HPDE6-E6E7 (cell line): ENCODE measurements around the gene E2F2.

Experiments used
- DNase-seq: peaks from one replicate; pipeline ENCODE4 v3.0.0; 2011; ENCODE audit warnings: missing footprints; ENCODE audit errors: extremely low spot score

Gene E2F2, protein sequence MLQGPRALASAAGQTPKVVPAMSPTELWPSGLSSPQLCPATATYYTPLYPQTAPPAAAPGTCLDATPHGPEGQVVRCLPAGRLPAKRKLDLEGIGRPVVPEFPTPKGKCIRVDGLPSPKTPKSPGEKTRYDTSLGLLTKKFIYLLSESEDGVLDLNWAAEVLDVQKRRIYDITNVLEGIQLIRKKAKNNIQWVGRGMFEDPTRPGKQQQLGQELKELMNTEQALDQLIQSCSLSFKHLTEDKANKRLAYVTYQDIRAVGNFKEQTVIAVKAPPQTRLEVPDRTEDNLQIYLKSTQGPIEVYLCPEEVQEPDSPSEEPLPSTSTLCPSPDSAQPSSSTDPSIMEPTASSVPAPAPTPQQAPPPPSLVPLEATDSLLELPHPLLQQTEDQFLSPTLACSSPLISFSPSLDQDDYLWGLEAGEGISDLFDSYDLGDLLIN

DNA sequence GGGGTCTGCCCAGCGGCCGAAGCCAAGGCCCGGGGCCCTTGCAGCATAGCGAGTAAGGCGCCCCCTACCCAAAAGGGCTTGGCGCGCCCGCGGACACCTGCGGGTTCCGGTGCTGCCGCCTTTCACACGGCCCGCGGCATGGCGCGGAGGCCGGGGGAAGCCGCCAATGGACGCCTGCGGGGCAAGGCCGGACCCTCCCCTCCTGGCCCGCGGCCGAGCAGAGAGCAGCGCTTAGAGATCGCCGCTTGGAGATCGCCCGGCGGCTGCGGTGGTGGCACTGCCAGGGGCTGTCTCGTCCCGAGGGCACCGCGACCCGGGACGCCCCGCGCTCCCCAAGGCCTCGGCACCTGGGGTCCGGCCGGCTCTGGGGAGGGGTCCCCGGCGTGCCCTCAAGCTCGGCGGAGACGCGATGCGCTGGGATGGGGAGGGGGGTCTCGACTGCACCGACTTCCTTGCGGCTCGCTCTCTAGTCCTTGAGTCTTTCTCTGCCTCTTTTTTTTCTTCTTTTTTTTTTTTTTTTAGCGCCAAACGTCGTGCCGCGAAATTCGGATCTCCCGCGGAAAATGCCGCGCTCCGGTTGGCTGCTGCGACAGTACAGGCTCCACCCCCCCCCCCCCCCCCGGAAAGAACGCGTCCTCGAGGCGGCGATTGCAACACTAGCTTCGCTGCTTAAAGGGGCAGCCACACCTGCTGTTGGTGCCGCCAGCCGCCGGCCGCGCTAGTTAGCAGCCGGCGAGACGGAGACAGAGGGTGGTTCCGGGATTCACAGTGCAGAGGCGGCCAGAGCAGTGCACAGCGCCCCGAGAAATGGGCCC is at the start of gene E2F2:
E2F2 (minus strand) TSS at position 487 of the 815 bp plus-strand sequence; CDS start at position 47, 440 bp downstream.
- DNase-seq = peak; percentile 90

DNA sequence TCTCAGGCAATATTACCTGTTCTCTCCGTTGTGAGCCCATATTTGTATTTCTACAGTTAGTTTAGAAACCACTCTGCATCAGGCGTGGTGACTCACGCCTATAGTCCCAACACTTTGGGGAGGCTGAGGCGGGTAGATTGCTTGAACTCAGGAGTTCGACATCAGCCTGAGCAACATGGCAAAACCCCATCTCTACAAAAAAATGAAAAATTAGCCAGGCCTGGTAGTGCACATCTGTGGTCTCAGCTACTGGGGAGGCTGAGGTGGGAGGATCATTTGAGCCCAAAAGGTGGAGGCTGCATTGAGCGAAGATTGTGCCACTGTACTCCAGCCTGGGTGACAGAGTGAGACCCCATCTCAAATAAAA is 47.9 kb upstream of the E2F2 start:
- no peak for DNase-seq

DNA sequence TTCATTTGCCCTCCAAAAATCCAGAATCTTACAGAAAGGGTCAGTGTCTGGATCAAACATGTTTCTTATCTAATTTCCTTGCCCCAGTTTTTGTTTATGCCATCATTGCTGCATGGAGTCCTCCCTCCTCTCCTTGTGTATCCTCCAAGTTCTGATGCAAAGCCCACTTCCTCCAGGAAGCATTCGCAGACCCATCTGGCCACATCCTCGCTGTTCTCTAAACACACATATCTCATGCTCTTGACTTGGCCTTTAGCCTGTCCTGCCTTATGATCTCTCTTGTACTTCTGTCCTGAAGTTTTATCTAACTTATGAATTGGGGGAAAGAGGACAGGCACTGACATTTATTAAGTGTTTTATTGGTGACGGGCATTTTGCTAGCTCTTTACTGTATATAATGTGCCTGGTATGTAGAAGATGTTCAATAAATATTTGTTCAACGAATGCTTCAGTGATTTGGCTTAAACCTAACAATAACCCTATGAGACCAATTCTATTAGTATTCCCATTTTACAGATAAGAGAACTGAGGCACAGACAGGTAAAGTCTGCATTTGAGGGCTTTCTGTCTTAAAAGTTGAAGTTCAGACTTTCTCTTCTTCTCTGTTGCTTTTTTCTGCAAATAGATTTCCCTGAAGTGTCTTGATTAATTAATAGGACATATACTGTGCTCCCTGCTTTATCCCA is 47.4 kb upstream of the E2F2 start:
- DNase-seq = no peak

DNA sequence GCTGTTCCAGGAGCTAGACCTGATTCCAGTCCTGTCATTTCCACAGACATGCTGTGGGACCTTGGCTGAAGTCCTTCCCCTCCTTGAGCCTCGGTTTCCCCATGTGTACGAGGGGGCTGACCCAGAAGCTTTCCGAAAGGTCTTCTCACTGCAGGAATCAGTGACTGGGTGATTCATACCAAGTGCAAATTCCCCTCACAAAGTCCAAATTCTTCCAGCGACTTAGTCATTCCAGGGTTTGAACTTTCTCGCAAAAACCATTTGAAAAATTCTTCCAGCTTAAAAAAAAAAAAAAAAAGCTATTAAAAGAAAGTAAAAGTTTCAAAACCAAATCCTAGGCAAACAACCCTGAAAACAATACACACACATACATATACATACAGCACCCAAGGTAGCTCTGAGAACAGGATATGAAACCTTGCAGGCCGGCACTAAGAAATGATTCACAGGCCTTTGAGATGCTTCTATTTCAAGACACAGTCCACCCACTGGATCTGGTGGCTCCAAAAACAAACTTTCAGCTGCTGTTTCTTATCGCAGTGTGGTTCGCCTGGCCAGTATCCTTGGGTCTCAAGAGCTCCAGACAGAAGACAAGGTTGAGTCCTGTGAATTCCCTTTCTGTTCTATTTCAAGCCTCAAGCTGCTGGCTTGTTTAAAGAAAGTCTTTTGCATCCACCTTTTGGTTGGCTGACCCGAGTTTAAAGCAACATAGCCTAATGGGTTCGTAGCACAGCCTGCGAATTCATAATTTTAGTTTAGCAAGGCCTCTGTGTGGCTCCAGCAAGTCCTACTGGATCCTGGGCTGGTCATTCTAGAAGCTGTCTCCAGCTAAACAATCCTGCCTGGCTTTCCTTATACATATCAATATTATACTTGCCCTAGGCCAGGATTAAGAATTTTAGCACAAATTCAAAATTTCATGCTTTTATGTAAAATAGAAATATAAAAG is 46.3 kb upstream of the E2F2 start:
- DNase-seq = no peak

DNA sequence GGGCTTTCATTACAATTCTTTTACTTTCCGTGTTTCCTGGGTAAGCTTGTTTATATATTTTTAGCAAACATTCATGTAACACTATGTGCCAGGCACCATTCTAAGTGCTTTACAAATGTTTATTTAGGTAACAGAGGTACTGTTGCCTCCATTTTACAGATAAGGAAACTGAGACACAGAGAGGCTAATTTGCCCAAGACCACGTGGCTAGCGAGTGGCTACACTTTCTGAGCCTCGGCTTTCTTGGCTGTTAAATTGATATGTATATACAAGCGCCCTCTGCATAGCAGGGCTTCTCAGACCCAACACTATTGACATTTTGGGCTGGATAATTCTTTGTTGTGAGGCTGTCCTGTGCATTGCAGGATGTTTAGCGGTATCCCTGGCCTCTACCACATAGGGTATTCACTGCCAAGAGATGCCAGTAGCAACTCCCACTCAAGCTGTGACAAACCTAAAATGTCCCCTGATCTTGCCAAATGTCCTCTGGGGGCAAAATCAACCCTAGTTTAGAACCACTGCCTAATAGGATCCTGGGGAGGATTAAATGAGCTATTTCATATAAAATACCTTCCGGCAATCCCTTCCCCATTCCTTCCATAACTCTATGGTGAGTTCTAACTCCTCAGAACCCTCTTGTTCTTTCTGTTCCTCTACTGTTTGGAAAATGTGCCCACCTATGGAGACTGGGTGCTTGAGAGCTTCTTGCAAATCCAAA is 45.5 kb upstream of the E2F2 start:
- no peak for DNase-seq

DNA sequence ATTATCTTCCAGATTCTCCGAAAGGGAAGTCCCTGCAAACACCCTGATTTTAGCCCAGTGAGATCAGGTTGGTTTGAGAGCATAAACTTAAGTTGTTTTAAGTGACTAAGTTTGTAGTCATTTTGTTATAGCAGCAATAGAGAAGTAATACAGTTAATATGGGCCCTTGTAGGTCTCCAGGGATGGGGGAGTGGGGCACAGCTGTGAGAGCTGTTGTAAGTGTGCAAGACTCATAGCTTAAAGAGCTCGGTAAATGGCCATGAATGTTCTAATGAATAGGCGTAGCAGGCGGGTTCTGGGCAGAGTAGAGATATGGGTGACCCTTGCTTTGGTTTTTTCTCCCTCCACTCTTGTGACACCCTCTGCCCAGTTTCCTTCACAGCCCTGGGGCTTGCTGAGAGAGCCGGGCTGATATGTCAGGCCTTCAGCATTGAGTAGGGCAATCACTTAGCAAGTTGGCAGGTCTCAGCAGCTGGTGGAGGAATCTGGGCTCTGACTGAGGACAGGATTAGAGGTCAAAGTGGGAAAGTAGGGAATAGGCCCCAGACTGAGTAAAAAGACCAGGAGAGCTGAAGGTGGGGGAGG is 44.3 kb upstream of the E2F2 start:
- DNase-seq = no peak

DNA sequence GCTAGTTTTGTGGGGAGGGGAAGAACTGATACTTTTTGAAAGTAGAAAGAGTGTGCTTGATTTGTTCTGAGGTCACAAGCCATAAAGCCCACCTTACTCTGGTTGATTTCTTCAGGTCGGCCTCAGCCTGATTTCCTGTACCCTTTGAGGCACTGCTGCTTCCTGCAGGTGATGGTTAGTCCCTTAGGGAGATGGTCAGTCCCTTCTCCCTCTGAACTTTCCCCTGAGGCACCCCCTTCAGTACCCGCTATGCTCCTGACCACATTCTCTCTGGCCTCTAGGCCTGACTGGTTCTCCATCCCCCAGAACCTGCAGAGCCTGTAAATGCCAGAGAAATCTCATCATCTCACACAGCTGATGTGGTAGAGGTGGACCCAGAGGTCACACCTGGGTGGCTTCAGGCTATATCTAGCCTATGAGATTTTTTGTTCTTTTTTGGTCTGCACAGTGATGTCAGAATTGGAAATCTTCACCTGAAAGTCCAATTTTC is 43.3 kb upstream of the E2F2 start:
- no peak for DNase-seq

DNA sequence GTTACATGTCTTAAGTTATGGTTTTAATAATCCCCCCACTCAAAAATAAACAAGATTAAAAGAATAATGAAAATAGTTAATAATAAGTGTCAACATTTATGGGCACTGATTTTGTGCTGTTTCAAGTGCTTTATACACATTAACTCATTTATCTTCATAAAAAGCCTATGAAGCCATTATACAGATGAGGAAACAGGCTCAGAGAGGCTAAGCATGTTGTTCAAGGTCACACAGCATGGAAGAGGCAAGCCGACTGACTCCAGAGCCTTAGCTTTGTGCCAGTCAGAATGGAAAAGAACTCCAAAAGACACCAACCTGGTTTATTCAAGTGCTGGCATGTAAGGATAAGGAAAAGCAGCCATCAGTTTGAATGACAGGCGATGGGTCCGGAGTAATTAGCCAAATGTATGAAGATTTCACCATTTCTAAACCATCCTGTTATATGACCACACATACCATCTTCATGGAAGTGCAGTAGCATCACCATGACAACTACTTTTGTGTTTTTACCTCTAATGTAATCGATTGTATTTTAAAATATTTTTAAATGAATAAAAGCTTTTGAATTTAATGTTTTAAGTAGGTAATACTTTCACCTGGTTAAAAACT is 42.6 kb upstream of the E2F2 start:
- no peak for DNase-seq

DNA sequence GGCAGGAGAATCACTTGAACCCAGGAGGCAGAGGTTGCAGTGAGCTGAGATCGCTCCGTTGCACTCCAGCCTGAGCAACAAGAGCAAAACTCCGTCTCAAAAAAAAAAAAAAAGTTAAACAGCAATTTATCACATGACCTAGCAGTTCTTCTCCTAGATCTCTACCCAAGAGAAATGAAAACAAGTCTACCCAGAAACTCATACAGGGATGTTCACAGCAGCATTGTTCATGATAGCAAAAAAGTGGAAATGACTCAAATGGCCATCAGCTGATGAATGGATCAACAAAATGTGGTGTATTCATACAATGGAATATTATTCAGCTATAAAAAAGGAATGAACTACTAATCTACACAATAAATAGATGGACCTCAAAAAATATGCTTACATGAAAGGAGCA is 40.4 kb upstream of the E2F2 start:
- DNase-seq = no peak

DNA sequence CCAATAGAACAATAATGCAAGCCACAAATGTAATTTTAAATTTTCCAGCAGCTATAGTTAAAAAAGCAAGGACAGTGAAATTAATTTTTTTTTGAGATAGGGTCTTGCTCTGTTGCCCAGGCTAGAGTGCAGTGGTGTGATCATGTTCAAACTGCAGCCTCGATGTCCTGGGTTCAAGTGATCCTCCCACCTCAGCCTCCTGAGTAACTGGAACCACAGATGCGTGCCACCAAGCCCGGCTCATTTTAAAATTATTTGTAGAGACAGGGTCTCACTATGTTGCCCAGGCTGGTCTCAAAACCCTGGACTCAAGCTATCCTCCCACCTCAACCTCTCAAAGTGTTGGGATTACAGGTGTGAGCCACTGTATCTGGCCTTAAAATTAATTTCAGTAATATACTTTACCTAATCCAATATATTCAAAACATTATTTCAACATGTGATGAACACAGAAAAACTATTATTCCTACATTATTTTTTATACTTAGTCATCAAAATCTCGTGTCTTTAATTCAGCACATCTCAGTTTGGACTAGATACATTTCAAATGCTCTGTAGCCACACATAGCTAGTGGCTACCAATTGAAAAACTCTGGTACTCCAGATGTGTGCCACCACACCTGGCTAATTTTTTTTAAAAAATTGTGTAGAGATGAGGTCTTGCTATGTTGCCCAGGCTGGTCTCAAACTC is 39.1 kb upstream of the E2F2 start:
- DNase-seq = no peak

DNA sequence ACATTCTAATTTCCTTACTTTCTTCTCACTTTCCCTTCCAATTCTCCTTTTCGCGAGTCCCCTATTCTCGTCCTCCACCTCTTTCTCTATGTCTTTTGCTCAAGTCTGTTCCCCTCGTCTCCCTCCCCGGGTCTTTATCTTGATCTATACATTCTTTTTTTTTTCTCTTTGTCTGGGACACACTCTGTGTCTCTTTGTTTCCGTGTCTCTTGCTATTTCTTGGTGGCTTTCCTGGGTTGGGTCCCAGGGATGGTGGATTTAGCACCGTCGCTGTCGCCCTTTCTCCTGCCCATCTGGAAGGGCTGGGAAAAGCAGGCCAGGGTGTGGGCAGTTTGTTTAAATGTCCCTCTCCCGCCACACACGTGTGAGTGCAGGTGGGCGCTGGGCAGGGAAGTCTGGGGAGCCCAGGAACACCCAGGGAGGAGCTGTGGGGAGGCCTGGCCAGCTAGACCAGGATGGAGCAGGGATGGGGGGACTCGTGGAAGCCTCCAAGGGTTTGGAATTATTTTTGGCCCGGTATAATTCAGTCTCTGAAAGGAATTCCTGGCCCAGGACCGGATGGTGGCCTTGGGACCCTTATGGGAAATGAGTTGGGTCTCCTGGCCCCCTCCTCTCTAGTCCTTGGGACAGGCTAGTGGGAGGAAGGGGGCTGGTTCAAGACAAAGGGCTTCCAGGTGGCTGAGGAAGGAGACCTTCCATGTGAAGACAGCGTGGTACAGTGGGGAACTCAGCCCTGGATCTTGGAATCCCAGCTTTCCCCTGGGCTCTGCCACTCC is 37.8 kb upstream of the E2F2 start:
- no peak for DNase-seq

DNA sequence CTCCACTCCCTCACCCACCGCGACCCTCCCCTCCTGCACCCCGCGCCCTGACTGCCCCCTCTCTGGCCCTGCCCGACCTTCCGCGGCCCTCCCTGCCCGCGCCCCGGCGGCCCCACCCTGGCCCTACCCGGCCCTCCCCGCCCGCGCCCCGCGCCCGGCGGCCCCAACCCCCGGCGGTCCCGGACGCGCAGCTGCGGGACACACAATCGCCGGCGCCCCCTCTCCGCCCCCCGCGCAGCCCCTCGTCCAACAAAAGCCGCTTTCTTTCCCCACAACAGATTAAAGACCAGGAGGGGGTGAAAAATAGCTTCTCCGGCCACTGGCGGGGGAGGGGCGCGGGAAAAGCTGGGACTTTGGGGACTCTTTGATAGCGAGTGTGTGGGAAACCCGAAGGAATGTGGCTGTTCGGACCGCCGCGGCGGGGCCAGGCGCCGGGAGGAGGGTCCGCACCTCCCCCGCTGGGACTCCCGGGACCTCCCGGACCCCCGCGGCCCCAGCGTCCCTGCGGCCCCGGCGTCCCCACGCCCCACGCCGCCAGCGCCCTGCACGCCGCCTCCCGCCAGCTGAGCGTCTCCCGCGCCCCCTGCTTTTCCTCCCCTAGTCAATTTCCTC is 37.1 kb upstream of the E2F2 start:
- DNase-seq = no peak

DNA sequence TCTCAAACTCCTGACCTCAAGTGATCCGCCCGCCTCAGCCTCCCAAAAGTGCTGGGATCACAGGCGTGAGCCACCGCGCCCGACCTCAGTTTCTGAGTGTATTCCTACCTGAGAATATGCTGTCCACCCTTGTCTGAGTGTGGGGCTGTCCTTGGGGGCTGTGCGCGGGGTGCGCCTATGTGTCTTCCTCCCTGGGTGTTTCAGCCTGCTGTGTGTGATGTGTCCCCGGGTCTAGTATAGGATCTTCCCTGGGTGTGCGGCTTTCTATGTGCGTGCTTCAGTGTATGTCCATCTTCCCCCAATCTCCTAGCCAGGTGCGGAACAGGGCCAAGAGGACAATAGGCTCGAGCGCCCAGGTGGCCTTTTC is 36.6 kb upstream of the E2F2 start:
- no peak for DNase-seq

DNA sequence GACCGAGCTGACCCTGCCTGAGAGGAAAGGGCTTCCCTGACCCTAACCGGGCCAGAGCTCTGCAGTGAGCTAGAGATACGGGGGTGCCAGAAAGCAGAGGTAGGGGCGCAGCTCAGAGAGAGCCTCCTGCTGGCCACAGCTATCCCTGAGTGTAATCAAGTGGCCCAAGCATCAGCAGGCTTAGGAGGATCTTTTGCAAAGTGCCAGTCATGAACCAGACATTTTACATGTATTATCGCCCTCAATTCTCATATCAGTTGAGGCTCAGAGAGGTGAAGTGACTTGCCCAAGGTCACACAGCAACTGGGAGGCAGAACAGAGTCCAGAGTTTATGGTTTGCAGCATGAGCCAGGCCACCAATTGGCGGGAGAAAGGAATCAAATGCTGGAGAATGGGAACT is 35.3 kb upstream of the E2F2 start:
- DNase-seq = no peak

DNA sequence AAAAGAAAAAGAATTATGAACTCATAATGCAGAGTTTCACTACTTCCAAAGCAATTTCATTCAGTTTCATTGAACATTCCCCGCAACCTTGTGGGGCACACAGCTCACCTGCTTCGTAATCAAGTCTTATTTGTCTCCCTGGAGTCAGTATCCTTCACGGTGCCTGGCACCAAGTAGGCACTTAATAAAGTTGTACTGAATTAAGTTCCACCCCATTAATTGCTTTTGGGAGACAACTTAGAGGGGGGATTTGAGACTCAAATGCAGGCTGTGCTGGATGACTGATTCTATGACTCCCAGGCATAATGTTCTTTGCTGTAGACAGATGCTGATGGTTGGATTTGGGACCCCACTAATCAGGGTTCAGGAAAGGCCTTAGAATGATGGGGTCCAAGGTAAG is 34.7 kb upstream of the E2F2 start:
- no peak for DNase-seq

DNA sequence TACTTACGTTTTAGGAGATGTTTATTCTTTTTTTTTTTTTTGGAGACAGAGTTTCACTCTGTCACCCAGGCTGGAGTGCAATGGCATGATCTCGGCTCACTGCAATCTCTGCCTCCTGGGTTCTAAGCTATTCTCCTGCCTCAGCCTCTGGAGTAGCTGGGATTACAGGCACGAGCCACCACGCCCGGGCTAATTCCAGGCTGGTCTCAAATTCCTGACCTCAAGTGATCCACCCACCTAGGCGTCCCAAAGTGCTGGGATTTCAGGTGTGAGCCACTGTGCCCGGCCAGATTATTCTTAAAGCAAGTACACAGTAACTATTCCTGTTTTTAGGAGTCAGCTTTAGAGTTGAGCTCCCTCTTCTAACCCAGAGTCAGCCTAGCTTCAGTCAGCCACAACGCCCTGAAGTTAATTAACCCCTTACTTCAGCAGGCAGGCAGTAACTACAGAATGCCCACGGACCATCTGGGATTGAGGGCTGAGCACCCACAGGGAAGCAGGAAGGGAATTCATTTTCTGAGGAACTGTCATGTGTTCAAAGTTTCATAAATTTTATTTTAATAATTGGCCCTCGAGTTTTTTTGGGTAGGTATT is 33.6 kb upstream of the E2F2 start:
- no peak for DNase-seq

DNA sequence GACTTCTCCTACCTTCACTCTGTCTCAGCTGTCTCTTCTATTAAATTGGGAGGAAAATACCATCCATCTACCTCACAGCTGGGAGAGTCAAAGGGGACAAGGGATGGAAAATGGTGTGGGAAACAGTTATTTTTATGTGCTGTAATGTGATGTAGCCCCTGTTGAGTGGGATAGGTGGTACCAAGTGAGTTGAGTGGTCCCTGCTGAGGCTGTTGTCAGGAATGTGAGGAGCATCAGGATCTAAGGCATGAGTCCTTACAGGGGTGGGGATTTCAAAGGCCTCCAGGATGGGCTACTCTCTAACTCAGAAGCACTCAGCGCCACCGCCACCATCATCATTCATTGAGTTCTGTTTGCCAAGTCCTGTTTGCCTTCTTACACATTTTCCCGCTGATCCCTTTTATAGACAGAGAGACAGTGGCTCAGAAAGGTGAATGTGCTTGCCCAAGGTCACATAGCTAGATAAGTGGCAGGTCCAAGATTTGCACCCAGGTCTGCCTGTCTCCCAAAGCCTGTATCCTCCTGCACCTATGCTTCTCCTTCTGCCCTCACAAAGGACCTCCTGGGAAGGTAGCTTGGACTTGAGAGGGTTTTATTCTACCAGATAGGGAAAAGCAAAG is 32.8 kb upstream of the E2F2 start:
- no peak for DNase-seq
